OCI-LY1 (cell line): Measurements from ENCODE around the gene TRABD2B.

ENCODE experiments used
- EZH2 ChIP-seq: fragments of 200-600 bp; sonication (generic), shearing (Covaris generic); IDR thresholded peaks from 2 replicates; pipeline ENCODE4 v1.8.0; 2017; ENCODE audit warnings: borderline replicate concordance, mixed run types, mild to moderate bottlenecking, antibody characterized with exemption, low read length, moderate library complexity, mixed read lengths
- TF ChIP-seq, protein P1 (sequence below): fragments of 200-600 bp; sonication (generic), shearing (Covaris generic); IDR thresholded peaks from 2 replicates; pipeline ENCODE4 v1.5.1; 2017; ENCODE audit warnings: mild to moderate bottlenecking, antibody characterized with exemption, low read length, moderate library complexity, mixed read lengths

DNA sequence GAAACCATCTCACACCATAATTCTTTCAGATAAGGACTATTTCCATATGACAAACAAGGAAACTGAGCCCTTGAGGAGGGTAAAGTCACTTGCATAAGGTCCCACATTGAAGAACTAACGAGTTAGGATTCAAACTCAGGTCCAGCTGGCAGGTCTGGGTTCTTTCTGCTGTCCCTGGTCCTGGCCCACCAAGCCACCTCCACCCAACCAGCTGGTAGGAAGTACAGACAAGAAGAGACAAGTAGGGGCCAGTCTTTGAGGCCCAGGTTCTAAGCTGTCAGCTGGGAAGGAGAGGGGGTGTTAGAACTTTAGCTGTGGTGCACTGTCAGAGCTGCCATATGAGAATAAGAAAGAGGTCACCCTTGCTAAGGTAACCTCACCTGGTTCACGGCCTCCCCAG lies 188.6 kb downstream of the TRABD2B start:
- TF ChIP-seq, protein P1, sequence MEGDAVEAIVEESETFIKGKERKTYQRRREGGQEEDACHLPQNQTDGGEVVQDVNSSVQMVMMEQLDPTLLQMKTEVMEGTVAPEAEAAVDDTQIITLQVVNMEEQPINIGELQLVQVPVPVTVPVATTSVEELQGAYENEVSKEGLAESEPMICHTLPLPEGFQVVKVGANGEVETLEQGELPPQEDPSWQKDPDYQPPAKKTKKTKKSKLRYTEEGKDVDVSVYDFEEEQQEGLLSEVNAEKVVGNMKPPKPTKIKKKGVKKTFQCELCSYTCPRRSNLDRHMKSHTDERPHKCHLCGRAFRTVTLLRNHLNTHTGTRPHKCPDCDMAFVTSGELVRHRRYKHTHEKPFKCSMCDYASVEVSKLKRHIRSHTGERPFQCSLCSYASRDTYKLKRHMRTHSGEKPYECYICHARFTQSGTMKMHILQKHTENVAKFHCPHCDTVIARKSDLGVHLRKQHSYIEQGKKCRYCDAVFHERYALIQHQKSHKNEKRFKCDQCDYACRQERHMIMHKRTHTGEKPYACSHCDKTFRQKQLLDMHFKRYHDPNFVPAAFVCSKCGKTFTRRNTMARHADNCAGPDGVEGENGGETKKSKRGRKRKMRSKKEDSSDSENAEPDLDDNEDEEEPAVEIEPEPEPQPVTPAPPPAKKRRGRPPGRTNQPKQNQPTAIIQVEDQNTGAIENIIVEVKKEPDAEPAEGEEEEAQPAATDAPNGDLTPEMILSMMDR: no peak
- TF ChIP-seq EZH2: no peak
